PC-3 (cell line): ENCODE measurements around the gene UBR4.

Experiments
- EZH2 ChIP-seq: fragments of 300-600 bp; sonication (generic); IDR thresholded peaks from one replicate; pipeline ENCODE4 v1.6.1; 2017; ENCODE audit warnings: antibody characterized with exemption, mild to moderate bottlenecking, low read length; ENCODE audit not compliant: unreplicated experiment
- EZH2phosphoT487 ChIP-seq: fragments of 300-600 bp; sonication (generic); IDR thresholded peaks from 2 replicates; pipeline ENCODE4 v1.6.1; 2018; ENCODE audit warnings: mild to moderate bottlenecking, antibody characterized with exemption, low read length, borderline replicate concordance
- TF ChIP-seq, protein P1 (sequence below): fragments of 300-600 bp; sonication (generic); conservative IDR thresholded peaks from 2 replicates; pipeline ENCODE4 v1.5.1; 2017; ENCODE audit warnings: antibody characterized with exemption, low read depth, mild to moderate bottlenecking, low read length

DNA sequence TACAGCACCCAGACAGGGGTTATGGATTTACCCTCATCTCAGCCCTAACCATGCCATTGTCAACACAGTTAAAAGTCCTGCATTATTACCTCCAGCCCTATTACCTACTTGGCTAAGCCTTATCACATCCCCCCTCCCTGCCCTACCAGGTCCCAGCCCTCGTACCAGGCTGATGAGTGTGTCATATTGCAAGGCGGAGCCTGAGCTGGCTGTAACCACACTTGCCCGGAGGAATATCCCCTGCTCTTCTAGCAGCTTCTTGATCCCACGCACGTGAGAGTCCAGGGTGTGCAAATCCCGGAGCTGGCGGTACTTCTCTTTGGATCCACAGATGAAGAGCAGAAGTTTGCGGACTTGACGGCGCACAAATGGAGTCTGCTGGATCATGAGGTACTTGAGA, 87.4 kb downstream of the UBR4 start:
- TF ChIP-seq, protein P1, sequence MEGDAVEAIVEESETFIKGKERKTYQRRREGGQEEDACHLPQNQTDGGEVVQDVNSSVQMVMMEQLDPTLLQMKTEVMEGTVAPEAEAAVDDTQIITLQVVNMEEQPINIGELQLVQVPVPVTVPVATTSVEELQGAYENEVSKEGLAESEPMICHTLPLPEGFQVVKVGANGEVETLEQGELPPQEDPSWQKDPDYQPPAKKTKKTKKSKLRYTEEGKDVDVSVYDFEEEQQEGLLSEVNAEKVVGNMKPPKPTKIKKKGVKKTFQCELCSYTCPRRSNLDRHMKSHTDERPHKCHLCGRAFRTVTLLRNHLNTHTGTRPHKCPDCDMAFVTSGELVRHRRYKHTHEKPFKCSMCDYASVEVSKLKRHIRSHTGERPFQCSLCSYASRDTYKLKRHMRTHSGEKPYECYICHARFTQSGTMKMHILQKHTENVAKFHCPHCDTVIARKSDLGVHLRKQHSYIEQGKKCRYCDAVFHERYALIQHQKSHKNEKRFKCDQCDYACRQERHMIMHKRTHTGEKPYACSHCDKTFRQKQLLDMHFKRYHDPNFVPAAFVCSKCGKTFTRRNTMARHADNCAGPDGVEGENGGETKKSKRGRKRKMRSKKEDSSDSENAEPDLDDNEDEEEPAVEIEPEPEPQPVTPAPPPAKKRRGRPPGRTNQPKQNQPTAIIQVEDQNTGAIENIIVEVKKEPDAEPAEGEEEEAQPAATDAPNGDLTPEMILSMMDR, result no peak
- TF ChIP-seq EZH2 (no peak), EZH2phosphoT487 (no peak)
